Sigmoid colon (tissue), 7 donors: ENCODE results near the gene PLXNA4. TPM values are rescaled to one million over a fixed set of nuclear protein-coding genes. Genes with fewer than 3 reads are reported as not detected.

ENCODE experiments used
- DNase-seq: peaks from one replicate; pipeline ENCODE4 v3.0.0-alpha.2; 2019
- H3K27ac ChIP-seq, 4 donors: fragments of 200-600 bp; sonication (generic); one replicate each; pipeline ENCODE4 v1.5.1; 2016 to 2019; ENCODE audit warnings: mild to moderate bottlenecking in 1 of 4
- H3K27me3 ChIP-seq, 3 donors: fragments of 200-600 bp; sonication (generic); one replicate each; pipeline ENCODE4 v1.5.1; 2019; ENCODE audit warnings: mild to moderate bottlenecking in 1 of 3
- H3K36me3 ChIP-seq, 4 donors: fragments of 200-600 bp; sonication (generic); one replicate each; pipeline ENCODE4 v1.5.1; 2016 to 2019
- H3K4me1 ChIP-seq, 4 donors: fragments of 200-600 bp; sonication (generic); one replicate each; pipeline ENCODE4 v1.5.1; 2017 to 2019
- H3K4me3 ChIP-seq, 4 donors: fragments of 200-600 bp; sonication (generic); one replicate each; pipeline ENCODE4 v1.5.1; 2017 to 2019; ENCODE audit warnings: mild to moderate bottlenecking in 2 of 4, moderate library complexity in 1 of 4
- H3K9me3 ChIP-seq, 4 donors: fragments of 200-600 bp in 3 of 4; sonication (generic) in 3 of 4; one replicate each; pipeline versions ENCODE4 v1.5.1 to v1.6.1; 2013 to 2019
- EP300 ChIP-seq, 4 donors: sonication (generic); formaldehyde crosslinking; IDR thresholded peaks; one replicate each; pipeline ENCODE4 v1.6.1; 2017; ENCODE audit warnings: antibody characterized with exemption in 4 of 4
- POLR2A ChIP-seq, 2 donors: fragments of 450-650 bp; IDR thresholded peaks; one replicate each; pipeline ENCODE4 v1.6.1; 2016; ENCODE audit warnings: antibody characterized with exemption in 2 of 2, mild to moderate bottlenecking in 2 of 2, moderate library complexity in 2 of 2
- POLR2AphosphoS5 ChIP-seq, 4 donors: sonication (generic); formaldehyde crosslinking; IDR thresholded peaks; one replicate each; pipeline ENCODE4 v1.6.1; 2017; ENCODE audit warnings: antibody characterized with exemption in 4 of 4
- WGBS, 2 donors: extraction: QIAGEN DNeasy Blood & Tissue Kit; methylation state at CpG; one replicate each; pipeline ENCODE4 v1.1.7; 2013; 5-methylcytosine and 5-hydroxymethylcytosine counted together
- intact Hi-C: fragments of 100-400 bp; cut with DNase I; formaldehyde crosslinking; loops from one replicate; pipeline ENCODE4 v1.15.1; 2023
- polyA plus RNA-seq, 3 donors: library from polyadenylated mRNA; stranded (reverse); fragments of 200-250 nt; gene quantifications; one replicate each; pipeline ENCODE4 v1.2.3, GENCODE V29; 2013
- total RNA-seq, 4 donors: library from RNA; depleted of rRNA; stranded (reverse); fragments of >200 nt; gene quantifications; one replicate each; pipeline ENCODE4 v1.1.0, GENCODE V29; 2016
- TF ChIP-seq, protein P1 (sequence below), 4 experiments: fragments of 450-650 bp in 3 of 4; fragments of 200-600 bp in 1 of 4; IDR thresholded peaks; one replicate each; pipeline ENCODE4 v1.5.1; 2016 to 2019; ENCODE audit warnings: antibody characterized with exemption in 4 of 4, mild to moderate bottlenecking in 3 of 4, moderate library complexity in 2 of 4
- donor health status: healthy with polysubstance abuse.
- donor health status: Bipolar disorder and iron deficiency.
- donor health status: healthy.

Gene PLXNA4
- total and polyA plus RNA-seq, 7 donors: under 0.01 to 10.5 (median 3.7) TPM; not detected in 1

- intact Hi-C loops: no loop called here
These were observed 141.0 kb downstream of the PLXNA4 start for GRCh38 chr7:132435016-132435990.

DNA sequence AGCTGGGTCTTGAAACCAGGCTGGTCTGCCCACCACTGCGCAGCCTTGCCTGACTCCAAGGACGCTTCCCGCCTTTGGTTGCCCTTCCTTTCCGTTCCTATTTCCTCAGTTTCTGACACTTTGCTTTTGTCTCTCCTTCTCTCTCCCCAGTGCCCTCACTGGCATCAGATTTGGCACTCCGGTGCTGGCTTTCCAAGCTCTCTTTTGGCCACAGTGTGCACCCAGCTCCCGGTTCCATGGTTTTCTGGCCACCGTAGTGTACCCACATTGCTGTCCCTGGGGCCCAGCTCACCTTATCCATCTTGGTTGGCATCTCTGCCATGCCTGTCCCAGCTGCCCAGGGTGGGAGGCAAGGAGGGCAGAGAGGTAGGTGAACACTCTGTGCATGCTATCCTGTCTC, 142.2 kb downstream of the PLXNA4 start:
- WGBS, 2 donors: 95 to 96% methylated on average over 7 of the region's 7 CpGs
- H3K36me3 ChIP-seq: no peaks in the 10 kb centered on the region
- no peaks in the 10 kb centered on the region for H3K9me3 ChIP-seq
- no peak for DNase-seq
- intact Hi-C loops: no loop called here
- peaks cover 0 to 13% (median 5%) of the 10 kb centered on the region in 4 donors for H3K4me1 ChIP-seq
- no peak overlapping the region for H3K4me3 ChIP-seq
- no peaks in the 10 kb centered on the region for H3K27me3 ChIP-seq
- no peak overlapping the region for H3K27ac ChIP-seq
- TF ChIP-seq POLR2AphosphoS5 (IDR thresholded peaks at IDR 0.05) (no peak), POLR2A (IDR thresholded peaks at IDR 0.05) (no peak), EP300 (IDR thresholded peaks at IDR 0.05) (no peak)
- TF ChIP-seq, protein P1, sequence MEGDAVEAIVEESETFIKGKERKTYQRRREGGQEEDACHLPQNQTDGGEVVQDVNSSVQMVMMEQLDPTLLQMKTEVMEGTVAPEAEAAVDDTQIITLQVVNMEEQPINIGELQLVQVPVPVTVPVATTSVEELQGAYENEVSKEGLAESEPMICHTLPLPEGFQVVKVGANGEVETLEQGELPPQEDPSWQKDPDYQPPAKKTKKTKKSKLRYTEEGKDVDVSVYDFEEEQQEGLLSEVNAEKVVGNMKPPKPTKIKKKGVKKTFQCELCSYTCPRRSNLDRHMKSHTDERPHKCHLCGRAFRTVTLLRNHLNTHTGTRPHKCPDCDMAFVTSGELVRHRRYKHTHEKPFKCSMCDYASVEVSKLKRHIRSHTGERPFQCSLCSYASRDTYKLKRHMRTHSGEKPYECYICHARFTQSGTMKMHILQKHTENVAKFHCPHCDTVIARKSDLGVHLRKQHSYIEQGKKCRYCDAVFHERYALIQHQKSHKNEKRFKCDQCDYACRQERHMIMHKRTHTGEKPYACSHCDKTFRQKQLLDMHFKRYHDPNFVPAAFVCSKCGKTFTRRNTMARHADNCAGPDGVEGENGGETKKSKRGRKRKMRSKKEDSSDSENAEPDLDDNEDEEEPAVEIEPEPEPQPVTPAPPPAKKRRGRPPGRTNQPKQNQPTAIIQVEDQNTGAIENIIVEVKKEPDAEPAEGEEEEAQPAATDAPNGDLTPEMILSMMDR (IDR thresholded peaks at IDR 0.05): no peak

More at GRCh38 chr7:132435016-132435990, 141.0 kb downstream of the PLXNA4 start:
- no peaks in the 10 kb centered on the region for H3K36me3 ChIP-seq
- H3K27me3 ChIP-seq: no peaks in the 10 kb centered on the region
- WGBS, 2 donors: 70 to 78% methylated on average over 18 of the region's 18 CpGs
- no peak for TF ChIP-seq EP300 (IDR thresholded peaks at IDR 0.05)
- TF ChIP-seq POLR2AphosphoS5 (IDR thresholded peaks at IDR 0.05): no peak
- TF ChIP-seq, protein P1 (IDR thresholded peaks at IDR 0.05): no peak
- TF ChIP-seq POLR2A (IDR thresholded peaks at IDR 0.05): no peak
- DNase-seq: no peak
- no peak overlapping the region for H3K27ac ChIP-seq
- H3K4me1 ChIP-seq: peaks cover 0 to 11% (median 4%) of the 10 kb centered on the region in 4 donors
- H3K9me3 ChIP-seq: no peaks in the 10 kb centered on the region
- no peak overlapping the region for H3K4me3 ChIP-seq

DNA sequence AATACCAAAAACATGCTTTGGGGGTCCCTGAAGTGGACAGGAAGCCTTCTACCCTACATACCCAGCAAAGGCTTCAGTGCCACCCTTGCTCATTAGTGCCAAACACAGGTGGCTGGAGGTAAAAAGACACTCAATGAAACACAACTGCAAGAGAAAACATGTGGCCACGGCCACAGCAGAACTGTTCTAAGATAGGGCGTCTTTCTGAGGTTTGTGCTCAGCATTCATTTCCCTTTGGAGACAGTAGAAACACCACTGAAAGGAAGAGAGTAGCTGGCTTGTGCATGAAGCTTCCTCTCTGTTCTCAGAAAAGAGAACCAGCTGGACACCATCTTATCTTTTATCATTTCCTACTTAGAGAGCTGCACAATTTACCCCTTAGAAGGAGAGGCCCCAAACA, 143.0 kb downstream of the PLXNA4 start:
- Histone ChIP-seq H3K4me3 (no peak overlapping the region), H3K4me1 (peaks cover 0 to 13% (median 5%) of the 10 kb centered on the region in 4 donors), H3K9me3 (no peaks in the 10 kb centered on the region), H3K27ac (no peak overlapping the region), H3K36me3 (no peaks in the 10 kb centered on the region), H3K27me3 (no peaks in the 10 kb centered on the region)
- TF ChIP-seq, protein P1 (IDR thresholded peaks at IDR 0.05): no peak
- no peak for TF ChIP-seq POLR2A (IDR thresholded peaks at IDR 0.05)
- TF ChIP-seq POLR2AphosphoS5 (IDR thresholded peaks at IDR 0.05): no peak
- TF ChIP-seq EP300 (IDR thresholded peaks at IDR 0.05): no peak
- WGBS, 2 donors: 51 to 85% methylated on average over 2 of the region's 2 CpGs
- DNase-seq: no peak
- intact Hi-C loops: no loop called here

DNA sequence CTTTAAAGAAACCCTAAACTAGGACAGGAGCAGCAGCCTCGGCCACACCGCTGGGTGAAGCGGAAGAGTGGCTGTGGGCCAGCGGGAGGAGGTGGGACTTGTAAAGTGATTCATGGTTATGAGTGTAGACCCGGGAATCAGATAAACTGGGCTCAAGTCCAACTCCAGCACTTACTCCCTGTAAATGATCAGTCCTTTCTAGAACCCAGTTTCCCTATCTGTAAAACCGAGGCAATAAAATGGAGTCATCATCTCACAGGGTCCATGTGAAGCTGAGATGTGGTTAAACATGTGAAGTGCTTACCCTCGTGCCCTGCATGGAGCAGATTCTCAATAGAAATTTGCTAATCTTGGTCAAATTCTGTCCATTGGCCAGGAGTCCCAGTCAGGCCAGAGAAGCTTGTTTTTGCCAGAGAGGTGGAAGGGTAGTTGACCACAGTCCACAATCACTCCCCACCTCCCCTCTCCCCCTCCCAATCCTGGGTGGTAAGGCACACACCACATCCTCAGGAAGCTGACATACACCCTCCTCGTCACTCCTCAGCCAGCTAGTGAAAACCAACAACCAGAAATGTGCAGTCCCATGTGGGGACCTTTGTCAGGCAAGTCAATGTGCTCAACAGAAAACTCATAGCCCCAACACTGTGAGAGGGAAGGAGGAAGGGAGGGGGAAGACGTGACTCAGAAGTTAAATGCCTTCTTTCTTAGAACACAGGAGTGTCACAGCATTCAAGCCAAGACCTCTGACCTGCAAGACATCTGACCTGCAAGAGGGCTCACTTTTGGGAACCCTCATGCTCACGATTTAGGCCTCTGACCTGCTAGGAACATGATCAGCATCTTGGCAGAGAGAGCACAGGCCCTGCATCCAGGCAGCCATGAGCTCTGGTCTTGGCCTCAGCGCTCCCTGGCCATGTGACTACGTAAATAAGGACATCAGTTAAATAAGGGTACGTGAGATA, 145.1 kb downstream of the PLXNA4 start:
- peaks cover 0 to 13% (median 5%) of the 10 kb centered on the region in 4 donors for H3K4me1 ChIP-seq
- intact Hi-C loops: no loop called here
- H3K27me3 ChIP-seq: no peaks in the 10 kb centered on the region
- 48 to 67% methylated on average over 13 of the region's 13 CpGs for WGBS, 2 donors
- H3K27ac ChIP-seq: peak overlapping the region in 1 of 4 donors; percentile 56
- no peaks in the 10 kb centered on the region for H3K36me3 ChIP-seq
- H3K4me3 ChIP-seq: no peak overlapping the region
- no peaks in the 10 kb centered on the region for H3K9me3 ChIP-seq
- peak; percentile 80 for DNase-seq
- TF ChIP-seq POLR2A (IDR thresholded peaks at IDR 0.05) (no peak), POLR2AphosphoS5 (IDR thresholded peaks at IDR 0.05) (peak in 1 of 4 donors; percentile 4), EP300 (IDR thresholded peaks at IDR 0.05) (no peak)
- TF ChIP-seq, protein P1 (IDR thresholded peaks at IDR 0.05): no peak
